NCI-H2081 treated with DMSO at 0.1 percent for 48 hours (cell line): ENCODE measurements around the gene DLK2.
"Not testable (repeated sequence)": the region's sequence is repeated elsewhere in the genome, so short reads cannot be mapped to it uniquely, and the experiment has no call there.

ENCODE experiments used
- DNase-seq: peaks from one replicate; lab custom pipeline; 2025; lab: John Stamatoyannopoulos, UW

Gene DLK2

GRCh38 chr6:43481591-43482236 lies 26.4 kb upstream of the DLK2 start:
- no peak for DNase-seq

GRCh38 chr6:43481075-43481474 lies 25.7 kb upstream of the DLK2 start:
- no peak for DNase-seq

- no peak for DNase-seq
Measured at GRCh38 chr6:43478008-43478372, 22.6 kb upstream of the DLK2 start.

GRCh38 chr6:43477235-43478007 lies 22.1 kb upstream of the DLK2 start, which contains the start of gene TJAP1:
Gene TJAP1 (plus strand): TSS chr6:43477570. CDS start chr6:43499002, 21,432 bp downstream.
- DNase-seq: peak; percentile 53

GRCh38 chr6:43476746-43477145 lies 21.4 kb upstream of the DLK2 start:
- DNase-seq: no peak

- DNase-seq: no peak
Measured at GRCh38 chr6:43475516-43475915, 20.2 kb upstream of the DLK2 start.

GRCh38 chr6:43472515-43472914 lies 17.2 kb upstream of the DLK2 start:
- DNase-seq: no peak

GRCh38 chr6:43471399-43471798 lies 16.1 kb upstream of the DLK2 start:
- DNase-seq: no peak

- DNase-seq: no peak
Measured at GRCh38 chr6:43469947-43470346, 14.6 kb upstream of the DLK2 start.

- no peak for DNase-seq
Measured at GRCh38 chr6:43468748-43469681, 13.7 kb upstream of the DLK2 start.

GRCh38 chr6:43468240-43468639 lies 12.9 kb upstream of the DLK2 start:
- no peak for DNase-seq

- no peak for DNase-seq
Measured at GRCh38 chr6:43467752-43468151, 12.4 kb upstream of the DLK2 start.

- not testable (repeated sequence) for DNase-seq
Measured at GRCh38 chr6:43467265-43467664, 11.9 kb upstream of the DLK2 start.

- DNase-seq: no peak
Measured at GRCh38 chr6:43465948-43466347, 10.6 kb upstream of the DLK2 start.

GRCh38 chr6:43464337-43464736 lies 9.0 kb upstream of the DLK2 start:
- no peak for DNase-seq

- no peak for DNase-seq
Measured at GRCh38 chr6:43461936-43462335, 6.6 kb upstream of the DLK2 start.

- no peak for DNase-seq
Measured at GRCh38 chr6:43460032-43460431, 4.7 kb upstream of the DLK2 start.

GRCh38 chr6:43459535-43459934 lies 4.2 kb upstream of the DLK2 start:
- DNase-seq: no peak

- not testable (repeated sequence) for DNase-seq
Measured at GRCh38 chr6:43458154-43458553, 2.8 kb upstream of the DLK2 start.

- no peak for DNase-seq
Measured at GRCh38 chr6:43457643-43458042, 2.3 kb upstream of the DLK2 start.

GRCh38 chr6:43454696-43455530 lies 435 bp downstream of the DLK2 start:
- DNase-seq: no peak

GRCh38 chr6:43454290-43454695 lies 1.1 kb downstream of the DLK2 start:
- peak; percentile 6 for DNase-seq
